Activated CD8-positive, alpha-beta memory T cell treated with anti-CD3 and anti-CD28 coated beads for 4 hours (primary cell): ENCODE results near the gene SOX15.
"Not testable (repeated sequence)": the region's sequence is repeated elsewhere in the genome, so short reads cannot be mapped to it uniquely, and the experiment has no call there.

Experiments
- DNase-seq, 2 donors: peaks; one replicate each; pipeline ENCODE4 v3.0.0-alpha.2; 2020; ENCODE audit warnings: low read depth in 2 of 2

Gene SOX15

GRCh38 chr17:7610641-7611040 lies 20.7 kb upstream of the SOX15 start:
- no peak for DNase-seq

- no peak for DNase-seq
Observed at GRCh38 chr17:7606280-7606679, 16.4 kb upstream of the SOX15 start.

- not testable (repeated sequence) for DNase-seq
Observed at GRCh38 chr17:7597561-7597960, 7.7 kb upstream of the SOX15 start.

- DNase-seq = no peak
Observed at GRCh38 chr17:7593296-7593695, 3.4 kb upstream of the SOX15 start.

GRCh38 chr17:7592422-7593021 lies 2.6 kb upstream of the SOX15 start:
- DNase-seq = no peak

GRCh38 chr17:7591596-7591995 lies 1.7 kb upstream of the SOX15 start:
- DNase-seq = no peak

GRCh38 chr17:7590743-7591142 lies 849 bp upstream of the SOX15 start:
- no peak for DNase-seq

GRCh38 chr17:7589204-7589868 lies 558 bp downstream of the SOX15 start:
- DNase-seq = peak; percentile 37 to 38

- DNase-seq = no peak
Observed at GRCh38 chr17:7588553-7589203, 1.2 kb downstream of the SOX15 start.

GRCh38 chr17:7587420-7588151 lies 2.3 kb downstream of the SOX15 start:
- no peak for DNase-seq

- DNase-seq = no peak
Observed at GRCh38 chr17:7586673-7587419, 3.0 kb downstream of the SOX15 start.

- DNase-seq = peak; percentile 90 to 91
Observed at GRCh38 chr17:7583253-7584109, 6.4 kb downstream of the SOX15 start, which contains the start of gene MPDU1. TSS of gene MPDU1 (plus strand) at chr17:7583852. CDS start at chr17:7583863, 11 bp downstream.

GRCh38 chr17:7582396-7583252 lies 7.3 kb downstream of the SOX15 start:
- no peak for DNase-seq

- no peak for DNase-seq
Observed at GRCh38 chr17:7580604-7581575, 9.0 kb downstream of the SOX15 start.

GRCh38 chr17:7579834-7580603 lies 9.9 kb downstream of the SOX15 start:
- no peak for DNase-seq

GRCh38 chr17:7579001-7579833 lies 10.7 kb downstream of the SOX15 start, which contains the start of gene CD68:
TSS of gene CD68 (plus strand) at chr17:7579638. CDS start at chr17:7579678, 40 bp downstream.
- DNase-seq = peak; percentile 53 to 55
